ENCODE data around the gene CYB5D1. TPM values are rescaled to one million over a fixed set of nuclear protein-coding genes. Genes with fewer than 3 reads are reported as not detected.
"Not testable (repeated sequence)": the region's sequence is repeated elsewhere in the genome, so short reads cannot be mapped to it uniquely, and the experiment has no call there.

Gene CYB5D1
- polyA plus RNA-seq, 4 donors, result 19.8 to 29.7 (median 25.3) TPM

GRCh38 chr17:7854851-7855659 lies 2.7 kb upstream of the CYB5D1 start, which contains the start of gene TMEM88:
TSS of gene TMEM88 (plus strand) at chr17:7855066. CDS start at chr17:7855075, 9 bp downstream.
- no peak for DNase-seq (ENCODE audit: low read depth in 4 of 4, low spot score in 2 of 4)

- no peak for DNase-seq (ENCODE audit: low read depth in 4 of 4, low spot score in 2 of 4)
Measured at GRCh38 chr17:7855660-7856010, 2.2 kb upstream of the CYB5D1 start.

- DNase-seq (ENCODE audit: low read depth in 4 of 4, low spot score in 2 of 4), result peak in 1 of 4 donors; percentile 28
Measured at GRCh38 chr17:7856011-7856810, 1.6 kb upstream of the CYB5D1 start.

GRCh38 chr17:7856811-7857712 lies 741 bp upstream of the CYB5D1 start, which contains the start of gene NAA38:
TSS of gene NAA38 (minus strand) at chr17:7857559. CDS start at chr17:7857463, 96 bp downstream.
- peak; percentile 99 to 100 (median 99) for DNase-seq (ENCODE audit: low read depth in 4 of 4, low spot score in 2 of 4)

GRCh38 chr17:7858522-7858810 lies 663 bp downstream of the CYB5D1 start:
- no peak for DNase-seq (ENCODE audit: low read depth in 4 of 4, low spot score in 2 of 4)

GRCh38 chr17:7859028-7859427 lies 1.2 kb downstream of the CYB5D1 start:
- no peak for DNase-seq (ENCODE audit: low read depth in 4 of 4, low spot score in 2 of 4)

- no peak for DNase-seq (ENCODE audit: low read depth in 4 of 4, low spot score in 2 of 4)
Measured at GRCh38 chr17:7862692-7863437, 5.1 kb downstream of the CYB5D1 start.

- DNase-seq (ENCODE audit: low read depth in 4 of 4, low spot score in 2 of 4), result not testable (repeated sequence)
Measured at GRCh38 chr17:7864384-7864783, 6.6 kb downstream of the CYB5D1 start.

- DNase-seq (ENCODE audit: low read depth in 4 of 4, low spot score in 2 of 4), result no peak
Measured at GRCh38 chr17:7864995-7865650, 7.3 kb downstream of the CYB5D1 start.

- DNase-seq (ENCODE audit: low read depth in 4 of 4, low spot score in 2 of 4), result no peak
Measured at GRCh38 chr17:7867881-7868329, 10.1 kb downstream of the CYB5D1 start.

- no peak for DNase-seq (ENCODE audit: low read depth in 4 of 4, low spot score in 2 of 4)
Measured at GRCh38 chr17:7873051-7873450, 15.2 kb downstream of the CYB5D1 start.

GRCh38 chr17:7875804-7876370 lies 18.1 kb downstream of the CYB5D1 start:
- no peak for DNase-seq (ENCODE audit: low read depth in 4 of 4, low spot score in 2 of 4)

- no peak for DNase-seq (ENCODE audit: low read depth in 4 of 4, low spot score in 2 of 4)
Measured at GRCh38 chr17:7878234-7878633, 20.4 kb downstream of the CYB5D1 start.

GRCh38 chr17:7880076-7880868 lies 22.5 kb downstream of the CYB5D1 start:
- DNase-seq (ENCODE audit: low read depth in 4 of 4, low spot score in 2 of 4), result no peak

GRCh38 chr17:7881276-7882054 lies 23.7 kb downstream of the CYB5D1 start:
- DNase-seq (ENCODE audit: low read depth in 4 of 4, low spot score in 2 of 4), result no peak

GRCh38 chr17:7882068-7882467 lies 24.3 kb downstream of the CYB5D1 start:
- no peak for DNase-seq (ENCODE audit: low read depth in 4 of 4, low spot score in 2 of 4)

- DNase-seq (ENCODE audit: low read depth in 4 of 4, low spot score in 2 of 4), result no peak
Measured at GRCh38 chr17:7882629-7883028, 24.8 kb downstream of the CYB5D1 start.
